Heart left ventricle (tissue), 16 donors: ENCODE data around the gene ST7. TPM values are rescaled to one million over a fixed set of nuclear protein-coding genes. Genes with fewer than 3 reads are reported as not detected.

Source experiments
- ATAC-seq, 4 donors: fragments of 200-7000 bp; cut with Tn5 transposase; one replicate each; pipeline ENCODE4 v1.9.1; 2020 to 2022; ENCODE audit warnings: moderate library complexity in 4 of 4, mild to moderate bottlenecking in 3 of 4, moderate number of reproducible peaks in 1 of 4
- DNase-seq, 5 donors: peaks; one replicate each; pipeline ENCODE4 v3.0.0-alpha.2; 2020
- H3K27ac ChIP-seq, 12 donors: fragments of 200-600 bp; sonication (generic) in 4 of 12; one replicate each; pipeline versions ENCODE4 v1.5.0 to v1.8.0; 2016 to 2022; ENCODE audit warnings: mild to moderate bottlenecking in 2 of 12
- H3K27me3 ChIP-seq, 9 donors: fragments of 200-600 bp; sonication (generic) in 2 of 9; one replicate each; pipeline versions ENCODE4 v1.5.1 to v1.8.0; 2016 to 2022; ENCODE audit warnings: mild to moderate bottlenecking in 3 of 9
- H3K36me3 ChIP-seq, 9 donors: fragments of 200-600 bp; sonication (generic) in 2 of 9; one replicate each; pipeline versions ENCODE4 v1.5.0 to v1.8.0; 2018 to 2022; ENCODE audit warnings: mild to moderate bottlenecking in 2 of 9
- H3K4me1 ChIP-seq, 12 donors: fragments of 200-600 bp; sonication (generic) in 4 of 12; one replicate each; pipeline versions ENCODE4 v1.5.0 to v1.8.0; 2016 to 2022; ENCODE audit warnings: mild to moderate bottlenecking in 3 of 12
- H3K4me3 ChIP-seq, 12 donors: fragments of 200-600 bp; sonication (generic) in 4 of 12; one replicate each; pipeline versions ENCODE4 v1.5.0 to v1.8.0; 2017 to 2022; ENCODE audit warnings: mild to moderate bottlenecking in 9 of 12, moderate library complexity in 4 of 12
- H3K9me3 ChIP-seq, 12 donors: fragments of 200-600 bp; sonication (generic) in 4 of 12; one replicate each; pipeline versions ENCODE4 v1.5.0 to v1.8.0; 2016 to 2022; ENCODE audit warnings: mild to moderate bottlenecking in 1 of 12
- CTCF ChIP-seq, 12 donors: fragments of 200-600 bp; sonication (generic) in 4 of 12; IDR thresholded peaks; one replicate each; pipeline versions ENCODE4 v1.5.0 to v1.8.0; 2018 to 2022; ENCODE audit warnings: antibody characterized with exemption in 12 of 12, mild to moderate bottlenecking in 5 of 12
- POLR2A ChIP-seq, 2 donors: fragments of 450-650 bp; IDR thresholded peaks; one replicate each; pipeline ENCODE4 v1.6.1; 2017; ENCODE audit warnings: antibody characterized with exemption in 2 of 2, mild to moderate bottlenecking in 2 of 2, moderate library complexity in 2 of 2
- WGBS, 4 donors: extraction: QIAGEN DNeasy Blood & Tissue Kit in 2 of 4; methylation state at CpG; one replicate each; pipeline versions ENCODE4 v1.1.5 to v1.1.7; 2013 to 2018; 5-methylcytosine and 5-hydroxymethylcytosine counted together
- intact Hi-C, 10 donors: fragments of 100-400 bp; cut with DNase I; formaldehyde crosslinking; loops; one replicate each; pipeline versions ENCODE4 v1.11.1 to v1.14.2; 2022
- polyA plus RNA-seq, 2 donors: library from polyadenylated mRNA; stranded (reverse); fragments of 200-250 nt; gene quantifications; one replicate each; pipeline ENCODE4 v1.2.3, GENCODE V29; 2013
- total RNA-seq, 9 donors: library from RNA; depleted of rRNA in 2 of 9; stranded (reverse); fragments of >200 nt in 2 of 9; fragmentation: NEBNext Ultra II Directional in 3 of 9; extraction: Animal tissue kit (Norgen Biotek cat#: 25700) in 3 of 9; gene quantifications; one replicate each; pipeline versions ENCODE4 v1.1.0 to v1.2.4, GENCODE V29; 2016 to 2023
- donor health status: ischemic (EF 13 %, LVEDD 7.1; RV severe dilation, severe dysfunction).
- donor health status: healthy with polysubstance abuse.
- donor health status: DM: no; HTN: yes; CAD: no.
- donor health status: DM: no; HTN: no; CAD: no.
- donor health status: ischemic (EF 25% LVEDD 6.9; RV normal size, moderate dysfunction).
- donor health status: ischemic (EF 25% LVEDD 5.7; RV mildly dilated, moderate dysfunction).
- donor health status: healthy.
- donor health status: DM: yes; HTN: yes; CAD: no.
- donor health status: ischemic (EF 35%, LVEDD 5.7; RV mildly dilated, moderate dysfunction).
- donor health status: nonischemic (EF 11% LVEDD 7.7; RV severe dilation, severe dysfunction).
- donor health status: DM: yes; HTN: yes; CAD: no.
- donor health status: PGD.
- donor health status: ischemic (EF 29% LVEDD 5.4; RV normal size, mild dysfunction).
- donor health status: nonischemic (EF 23%, LVEDD 6.1; RV moderate dilation, normal function).

Gene ST7
- total and polyA plus RNA-seq, 11 donors = 16.0 to 41.3 (median 25.5) TPM

DNA sequence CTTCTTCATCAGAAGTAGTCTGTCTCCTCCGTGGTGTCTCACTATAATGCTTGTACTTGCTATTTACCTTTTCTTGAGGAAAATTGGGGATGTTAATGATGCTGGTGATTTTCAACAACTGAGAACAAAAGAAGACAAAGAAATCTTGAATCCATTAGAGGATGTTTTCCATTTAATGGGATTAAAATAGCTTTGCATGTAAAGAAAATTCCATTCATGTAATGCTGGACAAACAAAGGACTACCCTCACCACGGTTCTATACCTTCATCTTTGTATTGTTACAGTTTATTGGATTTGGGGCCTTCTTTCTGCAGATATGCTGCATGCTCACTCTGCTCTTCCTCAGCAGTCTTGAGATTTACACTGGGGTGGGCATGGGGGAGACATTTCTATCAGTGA is 241.1 kb downstream of the ST7 start:
- Histone ChIP-seq H3K9me3 (no peaks in the 10 kb centered on the region), H3K4me3 (no peak overlapping the region), H3K27ac (no peak overlapping the region), H3K4me1 (peaks cover 0 to 6% (median 0%) of the 10 kb centered on the region in 12 donors), H3K36me3 (peaks cover 0 to 41% (median 0%) of the 10 kb centered on the region in 9 donors), H3K27me3 (no peaks in the 10 kb centered on the region)
- TF ChIP-seq CTCF (IDR thresholded peaks at IDR 0.05) = no peak
- TF ChIP-seq POLR2A (IDR thresholded peaks at IDR 0.05) = no peak
- no peak for ATAC-seq
- WGBS, 4 donors = 86 to 96% (median 91%) methylated on average over 2 of the region's 2 CpGs
- no peak for DNase-seq
- intact Hi-C loops = no loop called here

- TF ChIP-seq CTCF (IDR thresholded peaks at IDR 0.05) (no peak), POLR2A (IDR thresholded peaks at IDR 0.05) (no peak)
- intact Hi-C loops = no loop called here
- Histone ChIP-seq H3K4me3 (no peak overlapping the region), H3K27me3 (no peaks in the 10 kb centered on the region), H3K36me3 (peaks cover 0 to 32% (median 0%) of the 10 kb centered on the region in 9 donors), H3K9me3 (no peaks in the 10 kb centered on the region), H3K4me1 (peaks cover 0 to 3% (median 0%) of the 10 kb centered on the region in 12 donors), H3K27ac (no peak overlapping the region)
- no peak for ATAC-seq
- no peak for DNase-seq
- WGBS, 4 donors = 84 to 86% (median 85%) methylated on average over 4 of the region's 4 CpGs
These were observed 242.2 kb downstream of the ST7 start for GRCh38 chr7:117195361-117196029.

GRCh38 chr7:117200132-117200531 is 246.8 kb downstream of the ST7 start:
- no peak overlapping the region for H3K4me3 ChIP-seq
- ATAC-seq (no peak), DNase-seq (no peak)
- no peaks in the 10 kb centered on the region for H3K27me3 ChIP-seq
- peaks cover 0 to 14% (median 0%) of the 10 kb centered on the region in 9 donors for H3K36me3 ChIP-seq
- 45 to 100% (median 78%) methylated on average over 1 to 2 of the region's 2 CpGs for WGBS, 4 donors
- H3K27ac ChIP-seq = no peak overlapping the region
- H3K4me1 ChIP-seq = peaks cover 0 to 9% (median 0%) of the 10 kb centered on the region in 12 donors
- TF ChIP-seq POLR2A (IDR thresholded peaks at IDR 0.05) (no peak), CTCF (IDR thresholded peaks at IDR 0.05) (no peak)
- H3K9me3 ChIP-seq = no peaks in the 10 kb centered on the region
- intact Hi-C loops = no loop called here

DNA sequence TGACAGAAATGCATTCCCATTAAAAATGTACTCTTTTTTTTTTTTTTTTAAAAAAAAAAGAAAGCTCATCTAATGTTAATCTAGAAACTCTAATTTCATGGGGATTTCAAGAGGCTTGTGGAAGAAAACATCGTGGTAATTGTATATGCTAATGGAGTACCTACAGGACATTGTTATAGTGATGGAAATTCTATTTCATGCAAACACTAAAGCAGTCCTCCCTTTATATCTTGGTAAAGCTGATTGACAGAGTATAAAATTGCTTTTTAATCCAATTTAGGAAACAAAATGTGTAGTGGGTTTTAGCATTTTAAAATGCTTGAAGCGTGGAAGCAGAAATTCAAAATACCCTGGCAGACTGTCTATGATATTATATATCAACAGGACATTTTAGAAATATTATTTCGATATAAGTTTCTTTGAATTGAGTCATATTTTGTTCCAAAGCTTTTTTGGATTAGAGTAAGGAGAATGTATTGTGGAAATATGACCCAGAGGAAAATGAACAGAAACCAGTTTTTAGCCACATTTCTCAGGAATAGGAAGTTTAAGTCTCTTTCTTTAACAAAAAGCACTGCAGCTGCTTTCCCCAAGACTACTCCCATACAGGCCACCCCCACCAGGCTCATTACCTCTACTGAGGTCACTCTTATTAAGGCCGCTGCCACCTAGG is 247.6 kb downstream of the ST7 start:
- no peak for TF ChIP-seq POLR2A (IDR thresholded peaks at IDR 0.05)
- no peak for TF ChIP-seq CTCF (IDR thresholded peaks at IDR 0.05)
- no peak for ATAC-seq
- Histone ChIP-seq H3K4me1 (peaks cover 0 to 9% (median 0%) of the 10 kb centered on the region in 12 donors), H3K27ac (no peak overlapping the region), H3K36me3 (peaks cover 0 to 14% (median 0%) of the 10 kb centered on the region in 9 donors), H3K4me3 (no peak overlapping the region), H3K27me3 (no peaks in the 10 kb centered on the region), H3K9me3 (no peaks in the 10 kb centered on the region)
- WGBS, 4 donors = 88 to 95% (median 89%) methylated on average over 4 of the region's 4 CpGs
- DNase-seq = no peak
- intact Hi-C loops = no loop called here
